Right cardiac atrium (tissue), 5 donors: ENCODE measurements around the gene MTMR8. TPM values are rescaled to one million over a fixed set of nuclear protein-coding genes. Genes with fewer than 3 reads are reported as not detected.
"Not testable (repeated sequence)": the region's sequence is repeated elsewhere in the genome, so short reads cannot be mapped to it uniquely, and the experiment has no call there.

Experiments used
- ATAC-seq, 2 donors: fragments of 200-7000 bp; cut with Tn5 transposase; one replicate each; pipeline versions ENCODE4 v1.8.0 to v1.9.1; 2020; ENCODE audit warnings: moderate library complexity in 2 of 2, mild to moderate bottlenecking in 1 of 2
- DNase-seq, 3 donors: peaks; one replicate each; pipeline ENCODE4 v3.0.0-alpha.2; 2020
- H3K27ac ChIP-seq: one replicate; pipeline ENCODE4 v1.5.1; 2013; ENCODE audit warnings: mild to moderate bottlenecking, low read length, control low read depth, moderate library complexity
- H3K27me3 ChIP-seq: one replicate; pipeline ENCODE4 v1.6.1; 2013; ENCODE audit not compliant: control insufficient read depth, insufficient read depth
- H3K4me1 ChIP-seq: one replicate; pipeline ENCODE4 v1.6.1; 2013; ENCODE audit warnings: low read length; ENCODE audit not compliant: control insufficient read depth, insufficient read depth
- H3K4me3 ChIP-seq: one replicate; pipeline ENCODE4 v1.5.1; 2013; ENCODE audit warnings: low read length, control low read depth
- H3K9me3 ChIP-seq: one replicate; pipeline ENCODE4 v1.6.1; 2013; ENCODE audit warnings: low read length; ENCODE audit not compliant: control insufficient read depth
- WGBS: extraction: QIAGEN DNeasy Blood & Tissue Kit; methylation state at CpG from one replicate; pipeline ENCODE4 v1.1.7; 2013; 5-methylcytosine and 5-hydroxymethylcytosine counted together
- intact Hi-C, 4 donors: fragments of 100-400 bp; cut with DNase I; formaldehyde crosslinking; loops; one replicate each; pipeline versions ENCODE4 v1.11.0 to v1.14.0; 2022 to 2023
- polyA plus RNA-seq: library from polyadenylated mRNA; stranded (reverse); fragments of 200-250 nt; gene quantifications from one replicate; pipeline ENCODE4 v1.2.3, GENCODE V29; 2013
- total RNA-seq, 4 donors: library from RNA; stranded (reverse); fragmentation: NEBNext Ultra II Directional; extraction: Animal tissue kit (Norgen Biotek cat#: 25700); gene quantifications; one replicate each; pipeline ENCODE4 v1.2.1, GENCODE V29; 2021
- donor health status: healthy with polysubstance abuse.
- donor health status: DM: no; HTN: yes; CAD: no.
- donor health status: DM: no; HTN: no; CAD: no.
- donor health status: DM: no; HTN: yes; CAD: no; lungs with severe emphysema.
- donor health status: DM: yes; HTN: yes; CAD: no.

MTMR8 gene
- total and polyA plus RNA-seq, 5 donors, result 0.32 to 1.5 (median 0.58) TPM

- Histone ChIP-seq H3K27ac (no peak overlapping the region), H3K4me3 (no peak overlapping the region), H3K9me3 (no peaks in the 10 kb centered on the region), H3K4me1 (no peaks in the 10 kb centered on the region), H3K27me3 (no peaks in the 10 kb centered on the region)
- ATAC-seq (no peak), DNase-seq (no peak)
- intact Hi-C loops, result no loop called here
These were observed 5.8 kb downstream of the MTMR8 start for GRCh38 chrX:64389489-64389888.

GRCh38 chrX:64380789-64381188 lies 14.5 kb downstream of the MTMR8 start:
- DNase-seq, ATAC-seq, H3K9me3 ChIP-seq, H3K27ac ChIP-seq, H3K4me3 ChIP-seq, intact Hi-C loops, H3K4me1 ChIP-seq, H3K27me3 ChIP-seq: not testable (repeated sequence)
- WGBS, result 94% methylated on average over 4 of the region's 4 CpGs

- intact Hi-C loops, result no loop called here
- no peaks in the 10 kb centered on the region for H3K27me3 ChIP-seq
- ATAC-seq, result no peak
These were observed 15.3 kb downstream of the MTMR8 start for GRCh38 chrX:64379924-64380323.

GRCh38 chrX:64377753-64378152 lies 17.5 kb downstream of the MTMR8 start:
- intact Hi-C loops, result no loop called here
- ATAC-seq (no peak), DNase-seq (no peak)
- H3K4me3 ChIP-seq, result no peak overlapping the region
- H3K27me3 ChIP-seq, result no peaks in the 10 kb centered on the region
- H3K27ac ChIP-seq, result no peak overlapping the region
- WGBS, result 88% methylated on average over 3 of the region's 3 CpGs
- H3K9me3 ChIP-seq, result no peaks in the 10 kb centered on the region
- no peaks in the 10 kb centered on the region for H3K4me1 ChIP-seq

More at GRCh38 chrX:64379924-64380323, 15.3 kb downstream of the MTMR8 start:
- Histone ChIP-seq H3K9me3 (no peaks in the 10 kb centered on the region), H3K4me3 (no peak overlapping the region), H3K4me1 (no peaks in the 10 kb centered on the region), H3K27ac (no peak overlapping the region)
- no peak for DNase-seq
- 82% methylated on average over 1 of the region's 1 CpG for WGBS

- ATAC-seq, result no peak
- H3K9me3 ChIP-seq, result no peaks in the 10 kb centered on the region
- no peaks in the 10 kb centered on the region for H3K4me1 ChIP-seq
- intact Hi-C loops, result no loop called here
- H3K4me3 ChIP-seq, result no peak overlapping the region
- no peaks in the 10 kb centered on the region for H3K27me3 ChIP-seq
- H3K27ac ChIP-seq, result no peak overlapping the region
- WGBS, result 86% methylated on average over 5 of the region's 5 CpGs
- no peak for DNase-seq
These were observed 43.2 kb downstream of the MTMR8 start for GRCh38 chrX:64352081-64352480.

GRCh38 chrX:64350521-64350920 lies 44.7 kb downstream of the MTMR8 start:
- Histone ChIP-seq H3K27ac (no peak overlapping the region), H3K9me3 (no peaks in the 10 kb centered on the region), H3K4me3 (no peak overlapping the region), H3K4me1 (no peaks in the 10 kb centered on the region), H3K27me3 (no peaks in the 10 kb centered on the region)
- 24% methylated on average over 1 of the region's 1 CpG for WGBS
- ATAC-seq, result no peak
- no peak for DNase-seq
- intact Hi-C loops, result no loop called here

GRCh38 chrX:64350047-64350446 lies 45.2 kb downstream of the MTMR8 start:
- H3K27ac ChIP-seq, result no peak overlapping the region
- no peaks in the 10 kb centered on the region for H3K4me1 ChIP-seq
- DNase-seq (no peak), ATAC-seq (no peak)
- no peaks in the 10 kb centered on the region for H3K9me3 ChIP-seq
- H3K4me3 ChIP-seq, result no peak overlapping the region
- intact Hi-C loops, result no loop called here
- 78% methylated on average over 4 of the region's 4 CpGs for WGBS
- H3K27me3 ChIP-seq, result no peaks in the 10 kb centered on the region

GRCh38 chrX:64342811-64343210 lies 52.4 kb downstream of the MTMR8 start:
- ATAC-seq, result no peak
- intact Hi-C loops, result no loop called here
- H3K4me3 ChIP-seq, result no peak overlapping the region

GRCh38 chrX:64338296-64338695 lies 57.0 kb downstream of the MTMR8 start:
- no peak overlapping the region for H3K27ac ChIP-seq
- intact Hi-C loops, result no loop called here
- ATAC-seq, result no peak
- DNase-seq, result no peak
- H3K27me3 ChIP-seq, result no peaks in the 10 kb centered on the region
- no peaks in the 10 kb centered on the region for H3K9me3 ChIP-seq
- 91% methylated on average over 1 of the region's 1 CpG for WGBS
- H3K4me3 ChIP-seq, result no peak overlapping the region
- no peaks in the 10 kb centered on the region for H3K4me1 ChIP-seq

More at GRCh38 chrX:64342811-64343210, 52.4 kb downstream of the MTMR8 start:
- no peaks in the 10 kb centered on the region for H3K27me3 ChIP-seq
- no peaks in the 10 kb centered on the region for H3K9me3 ChIP-seq
- H3K4me1 ChIP-seq, result no peaks in the 10 kb centered on the region
- no peak for DNase-seq
- H3K27ac ChIP-seq, result no peak overlapping the region
- WGBS, result 63% methylated on average over 1 of the region's 1 CpG

- H3K9me3 ChIP-seq, result no peaks in the 10 kb centered on the region
- H3K27me3 ChIP-seq, result no peaks in the 10 kb centered on the region
- ATAC-seq, result no peak
- H3K4me3 ChIP-seq, result no peak overlapping the region
- no peak for DNase-seq
- no peaks in the 10 kb centered on the region for H3K4me1 ChIP-seq
- whole genome bisulfite sequencing, result 79% methylated on average over 3 of the region's 3 CpGs
- intact Hi-C loops, result no loop called here
- no peak overlapping the region for H3K27ac ChIP-seq
These were observed 60.8 kb downstream of the MTMR8 start for GRCh38 chrX:64334467-64334866.

GRCh38 chrX:64330284-64330683 lies 65.0 kb downstream of the MTMR8 start:
- H3K4me3 ChIP-seq, result no peak overlapping the region
- no peaks in the 10 kb centered on the region for H3K9me3 ChIP-seq
- intact Hi-C loops, result no loop called here
- H3K4me1 ChIP-seq, result no peaks in the 10 kb centered on the region
- no peaks in the 10 kb centered on the region for H3K27me3 ChIP-seq
- no peak for ATAC-seq
- no peak for DNase-seq
- no peak overlapping the region for H3K27ac ChIP-seq

GRCh38 chrX:64321507-64321906 lies 73.7 kb downstream of the MTMR8 start:
- no peaks in the 10 kb centered on the region for H3K27me3 ChIP-seq
- ATAC-seq, result no peak
- intact Hi-C loops, result no loop called here
- no peaks in the 10 kb centered on the region for H3K4me1 ChIP-seq
- 93% methylated on average over 2 of the region's 2 CpGs for WGBS
- H3K27ac ChIP-seq, result no peak overlapping the region
- H3K4me3 ChIP-seq, result no peak overlapping the region
- DNase-seq, result no peak
- H3K9me3 ChIP-seq, result peaks cover 2% of the 10 kb centered on the region
